Measurements from ENCODE around the gene SLC25A48.

GRCh38 chr5:135869276-135869675, 34.8 kb downstream of the SLC25A48 start:
- no peak for TF ChIP-seq CTCF (conservative IDR thresholded peaks at IDR 0.05; ENCODE audit: low read length)
- no peak for TF ChIP-seq EZH2phosphoT487 (IDR thresholded peaks at IDR 0.05; ENCODE audit: borderline replicate concordance)
